Spleen (tissue), 11 donors: ENCODE results near the gene ABCC8. TPM values are rescaled to one million over a fixed set of nuclear protein-coding genes. Genes with fewer than 3 reads are reported as not detected.

Source experiments
- DNase-seq: peaks from one replicate; pipeline ENCODE4 v3.0.0-alpha.2; 2020
- H3K27ac ChIP-seq, 8 donors: fragments of 200-600 bp; sonication (generic) in 7 of 8; 1 replicate in 4 of 8; 2 replicates in 4 of 8; pipeline versions ENCODE4 v1.5.0 to v1.8.0; 2016 to 2021; ENCODE audit warnings: inconsistent platforms in 4 of 8, mild to moderate bottlenecking in 4 of 8, moderate library complexity in 1 of 8
- H3K27me3 ChIP-seq, 7 donors: fragments of 200-600 bp; sonication (generic) in 6 of 7; replicated peaks in 1 of 7; 1 replicate in 4 of 7; 2 replicates in 3 of 7; pipeline versions ENCODE4 v1.5.0 to v1.8.0; 2016 to 2021; ENCODE audit warnings: inconsistent platforms in 3 of 7, mild to moderate bottlenecking in 1 of 7
- H3K36me3 ChIP-seq, 6 donors: fragments of 200-600 bp; sonication (generic) in 5 of 6; 1 replicate in 4 of 6; 2 replicates in 2 of 6; pipeline versions ENCODE4 v1.5.0 to v1.8.0; 2016 to 2021; ENCODE audit warnings: inconsistent platforms in 2 of 6
- H3K4me1 ChIP-seq, 6 donors: fragments of 200-600 bp; sonication (generic) in 5 of 6; 1 replicate in 3 of 6; 2 replicates in 3 of 6; pipeline versions ENCODE4 v1.5.0 to v1.8.0; 2016 to 2021; ENCODE audit warnings: inconsistent platforms in 3 of 6
- H3K4me3 ChIP-seq, 8 donors: fragments of 200-600 bp; sonication (generic) in 7 of 8; 1 replicate in 4 of 8; 2 replicates in 4 of 8; pipeline versions ENCODE4 v1.5.0 to v1.8.0; 2016 to 2021; ENCODE audit warnings: inconsistent platforms in 4 of 8, mild to moderate bottlenecking in 4 of 8, moderate library complexity in 2 of 8
- H3K9me3 ChIP-seq, 8 donors: fragments of 200-600 bp; sonication (generic) in 7 of 8; 1 replicate in 4 of 8; 2 replicates in 4 of 8; pipeline versions ENCODE4 v1.5.0 to v1.8.0; 2016 to 2021; ENCODE audit warnings: inconsistent platforms in 4 of 8
- CTCF ChIP-seq, 11 experiments: fragments of 200-600 bp in 7 of 11; fragments of 450-650 bp in 4 of 11; sonication (generic) in 4 of 11; IDR thresholded peaks in 8 of 11; conservative IDR thresholded peaks in 3 of 11; 1 replicate in 7 of 11; 2 replicates in 4 of 11; pipeline versions ENCODE4 v1.4.0 to v1.8.0; 2016 to 2021; ENCODE audit warnings: antibody characterized with exemption in 11 of 11, inconsistent platforms in 4 of 11, mild to moderate bottlenecking in 1 of 11
- POLR2A ChIP-seq, 3 donors: fragments of 450-650 bp; IDR thresholded peaks; one replicate each; pipeline ENCODE4 v1.5.1; 2017; ENCODE audit warnings: antibody characterized with exemption in 3 of 3, mild to moderate bottlenecking in 1 of 3
- POLR2AphosphoS5 ChIP-seq, 3 donors: sonication (generic); formaldehyde crosslinking; IDR thresholded peaks; one replicate each; pipeline ENCODE4 v1.5.1; 2017; ENCODE audit warnings: antibody characterized with exemption in 3 of 3
- WGBS, 5 donors: extraction: QIAGEN DNeasy Blood & Tissue Kit in 3 of 5; methylation state at CpG; one replicate each; pipeline versions ENCODE4 v1.1.5 to v1.1.7; 2013 to 2018; 5-methylcytosine and 5-hydroxymethylcytosine counted together
- intact Hi-C: fragments of 100-400 bp; cut with DNase I; formaldehyde crosslinking; loops from one replicate; pipeline ENCODE4 v1.15.0; 2023; ENCODE audit warnings: low total_unique reads
- polyA plus RNA-seq, 3 donors: library from polyadenylated mRNA; stranded (reverse); fragments of 200-250 nt; gene quantifications; one replicate each; pipeline ENCODE4 v1.2.1, GENCODE V29; 2013
- total RNA-seq, 7 donors: library from RNA; depleted of rRNA in 3 of 7; stranded (reverse); fragments of >200 nt in 3 of 7; fragmentation: NEBNext Ultra II Directional in 4 of 7; extraction: Animal tissue kit (Norgen Biotek cat#: 25700) in 4 of 7; gene quantifications; one replicate each; pipeline versions ENCODE4 v1.1.0 to v1.2.1, GENCODE V29; 2016 to 2021
- donor health status: healthy with polysubstance abuse.
- donor health status: DM: no; HTN: no; CAD: no; lungs with moderate emphysema.
- donor health status: DM: no; HTN: no; CAD: no.
- donor health status: Bipolar disorder and iron deficiency.
- donor health status: healthy.
- donor health status: DM: no; HTN: no; CAD: no.
- donor health status: DM: yes; HTN: yes; CAD: no.

Gene ABCC8
- total and polyA plus RNA-seq, 10 donors: 0.26 to 1.3 (median 0.48) TPM; not detected in 2

- Histone ChIP-seq H3K9me3 (peaks cover 0 to 7% (median 6%) of the 10 kb centered on the region in 8 donors), H3K27me3 (peaks cover 0 to 31% (median 0%) of the 10 kb centered on the region in 7 donors), H3K27ac (no peak overlapping the region), H3K4me1 (peaks cover 0 to 20% (median 2%) of the 10 kb centered on the region in 6 donors), H3K4me3 (no peak overlapping the region), H3K36me3 (peaks cover 0 to 12% (median 0%) of the 10 kb centered on the region in 6 donors)
- no peak for DNase-seq
- intact Hi-C loops: no loop called here
- 48 to 93% (median 70%) methylated on average over 1 of the region's 1 CpG for WGBS, 5 donors
- no peak for TF ChIP-seq CTCF (IDR thresholded peaks at IDR 0.05 in 8 of 11, conservative IDR thresholded peaks at IDR 0.05 in 3 of 11)
- no peak for TF ChIP-seq POLR2AphosphoS5 (IDR thresholded peaks at IDR 0.05)
- TF ChIP-seq POLR2A (IDR thresholded peaks at IDR 0.05): no peak
These were observed 93.2 kb downstream of the ABCC8 start for GRCh38 chr11:17383461-17383860.

- peaks cover 0 to 16% (median 0%) of the 10 kb centered on the region in 6 donors for H3K36me3 ChIP-seq
- intact Hi-C loops: no loop called here
- DNase-seq: no peak
- WGBS, 5 donors: 80 to 87% (median 81%) methylated on average over 6 to 8 of the region's 8 CpGs
- H3K4me1 ChIP-seq: peaks cover 0 to 17% (median 0%) of the 10 kb centered on the region in 6 donors
- TF ChIP-seq CTCF (IDR thresholded peaks at IDR 0.05 in 8 of 11, conservative IDR thresholded peaks at IDR 0.05 in 3 of 11) (no peak), POLR2AphosphoS5 (IDR thresholded peaks at IDR 0.05) (no peak), POLR2A (IDR thresholded peaks at IDR 0.05) (no peak)
- no peak overlapping the region for H3K4me3 ChIP-seq
- H3K9me3 ChIP-seq: peaks cover 0 to 9% (median 7%) of the 10 kb centered on the region in 8 donors
- H3K27ac ChIP-seq: no peak overlapping the region
- H3K27me3 ChIP-seq: peaks cover 0 to 18% (median 0%) of the 10 kb centered on the region in 7 donors
These were observed 94.5 kb downstream of the ABCC8 start for GRCh38 chr11:17382046-17382728.

GRCh38 chr11:17381156-17381555 is 95.5 kb downstream of the ABCC8 start:
- H3K36me3 ChIP-seq: peaks cover 0 to 24% (median 0%) of the 10 kb centered on the region in 6 donors
- H3K27ac ChIP-seq: no peak overlapping the region
- DNase-seq: no peak
- peaks cover 0 to 9% (median 7%) of the 10 kb centered on the region in 8 donors for H3K9me3 ChIP-seq
- 71 to 83% (median 74%) methylated on average over 4 of the region's 4 CpGs for WGBS, 5 donors
- peaks cover 0 to 14% (median 0%) of the 10 kb centered on the region in 7 donors for H3K27me3 ChIP-seq
- peaks cover 0 to 7% (median 0%) of the 10 kb centered on the region in 6 donors for H3K4me1 ChIP-seq
- no peak for TF ChIP-seq POLR2AphosphoS5 (IDR thresholded peaks at IDR 0.05)
- TF ChIP-seq CTCF (IDR thresholded peaks at IDR 0.05 in 8 of 11, conservative IDR thresholded peaks at IDR 0.05 in 3 of 11): no peak
- TF ChIP-seq POLR2A (IDR thresholded peaks at IDR 0.05): no peak
- no peak overlapping the region for H3K4me3 ChIP-seq
- intact Hi-C loops: no loop called here

- intact Hi-C loops: no loop called here
- Histone ChIP-seq H3K27me3 (peaks cover 0 to 5% (median 0%) of the 10 kb centered on the region in 7 donors), H3K4me1 (peaks cover 0 to 7% (median 0%) of the 10 kb centered on the region in 6 donors), H3K36me3 (peaks cover 0 to 31% (median 0%) of the 10 kb centered on the region in 6 donors), H3K27ac (no peak overlapping the region), H3K4me3 (no peak overlapping the region), H3K9me3 (peaks cover 0 to 22% (median 7%) of the 10 kb centered on the region in 8 donors)
- no peak for DNase-seq
- WGBS, 5 donors: 84 to 91% (median 87%) methylated on average over 7 of the region's 7 CpGs
- no peak for TF ChIP-seq POLR2AphosphoS5 (IDR thresholded peaks at IDR 0.05)
- TF ChIP-seq CTCF (IDR thresholded peaks at IDR 0.05 in 8 of 11, conservative IDR thresholded peaks at IDR 0.05 in 3 of 11): no peak
- no peak for TF ChIP-seq POLR2A (IDR thresholded peaks at IDR 0.05)
These were observed 97.1 kb downstream of the ABCC8 start for GRCh38 chr11:17379383-17380180.
